Measurements from ENCODE around the gene VSNL1. TPM values are rescaled to one million over a fixed set of nuclear protein-coding genes. Genes with fewer than 3 reads are reported as not detected.

Gene VSNL1
- total RNA-seq, 1 experiment from 2014 or later, result 7.8 TPM

DNA sequence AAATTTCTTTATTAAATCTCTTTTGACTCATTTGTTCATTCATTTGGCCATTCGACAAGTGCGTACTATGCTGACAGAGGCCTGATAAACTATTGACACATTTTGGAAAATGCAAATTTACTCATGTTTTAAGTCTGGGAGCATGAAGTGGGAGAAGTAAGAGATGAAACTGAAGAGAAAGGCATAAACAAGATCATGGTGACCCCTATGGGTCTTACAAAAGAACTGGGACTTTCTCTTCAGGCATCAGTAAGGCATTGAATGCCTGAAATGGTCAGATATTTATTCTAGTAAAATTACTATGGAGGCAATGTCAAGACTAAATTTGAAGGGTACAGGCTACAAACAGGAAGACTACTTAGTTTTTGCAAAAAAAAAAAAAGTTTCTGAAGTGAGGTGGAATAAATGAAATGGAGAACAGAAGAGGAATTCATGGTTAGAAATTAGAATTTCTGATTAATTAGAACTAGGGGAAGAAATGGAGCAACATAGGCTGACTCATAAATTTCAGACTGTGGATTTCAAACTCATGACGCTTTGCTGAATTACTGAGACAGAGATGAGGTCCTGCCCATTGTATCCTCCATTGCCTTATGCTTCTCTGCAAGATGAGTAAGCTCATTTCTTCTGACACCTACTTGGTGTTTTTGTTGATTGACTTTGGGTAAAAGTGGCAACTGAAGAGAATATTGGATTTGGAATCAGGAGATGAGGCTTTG is 32.7 kb downstream of the VSNL1 start:
- Histone ChIP-seq H3K27me3 (replicated peaks; ENCODE audit: insufficient read depth, low read depth, low read length, poor library complexity) (no peaks in the 10 kb centered on the region), H3K36me3 (ENCODE audit: insufficient read depth, low read length, poor library complexity, severe bottlenecking) (no peaks in the 10 kb centered on the region), H3K9me3 (ENCODE audit: low read depth, low read length, poor library complexity, severe bottlenecking) (no peaks in the 10 kb centered on the region), H3K4me3 (ENCODE audit: low read depth, low read length, poor library complexity, severe bottlenecking) (no peak overlapping the region), H3K4me1 (ENCODE audit: insufficient read depth, low read length, poor library complexity, severe bottlenecking) (no peaks in the 10 kb centered on the region), H3K27ac (ENCODE audit: low read depth, low read length, poor library complexity, severe bottlenecking) (no peak overlapping the region)
- intact Hi-C loops (cut with micrococcal nuclease; ENCODE audit: unreplicated experiment), result loop anchor here (5.0 kb wide), 1 partner anchor 101 kb away; no protein-coding TSS in a partner anchor
- ChIA-PET CTCF (interaction anchor here (0.7 kb wide), 1 partner anchor 32 kb away, joined by 4 read pairs; no protein-coding TSS in a partner anchor), POLR2A (ENCODE audit: low non-redundant PET) (no interaction called here)
- BruUV-seq (replicated peaks), result no TSS peak
- TF ChIP-seq EZH2 (IDR thresholded peaks at IDR 0.05; ENCODE audit: borderline replicate concordance, low read depth, low read length, poor library complexity, severe bottlenecking), result no peak
- TF ChIP-seq, protein P1, sequence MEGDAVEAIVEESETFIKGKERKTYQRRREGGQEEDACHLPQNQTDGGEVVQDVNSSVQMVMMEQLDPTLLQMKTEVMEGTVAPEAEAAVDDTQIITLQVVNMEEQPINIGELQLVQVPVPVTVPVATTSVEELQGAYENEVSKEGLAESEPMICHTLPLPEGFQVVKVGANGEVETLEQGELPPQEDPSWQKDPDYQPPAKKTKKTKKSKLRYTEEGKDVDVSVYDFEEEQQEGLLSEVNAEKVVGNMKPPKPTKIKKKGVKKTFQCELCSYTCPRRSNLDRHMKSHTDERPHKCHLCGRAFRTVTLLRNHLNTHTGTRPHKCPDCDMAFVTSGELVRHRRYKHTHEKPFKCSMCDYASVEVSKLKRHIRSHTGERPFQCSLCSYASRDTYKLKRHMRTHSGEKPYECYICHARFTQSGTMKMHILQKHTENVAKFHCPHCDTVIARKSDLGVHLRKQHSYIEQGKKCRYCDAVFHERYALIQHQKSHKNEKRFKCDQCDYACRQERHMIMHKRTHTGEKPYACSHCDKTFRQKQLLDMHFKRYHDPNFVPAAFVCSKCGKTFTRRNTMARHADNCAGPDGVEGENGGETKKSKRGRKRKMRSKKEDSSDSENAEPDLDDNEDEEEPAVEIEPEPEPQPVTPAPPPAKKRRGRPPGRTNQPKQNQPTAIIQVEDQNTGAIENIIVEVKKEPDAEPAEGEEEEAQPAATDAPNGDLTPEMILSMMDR (conservative IDR thresholded peaks at IDR 0.05; ENCODE audit: low read depth, low read length), result peak; percentile 46
- peak; percentile 24 for DNase-seq (ENCODE audit: low spot score)

DNA sequence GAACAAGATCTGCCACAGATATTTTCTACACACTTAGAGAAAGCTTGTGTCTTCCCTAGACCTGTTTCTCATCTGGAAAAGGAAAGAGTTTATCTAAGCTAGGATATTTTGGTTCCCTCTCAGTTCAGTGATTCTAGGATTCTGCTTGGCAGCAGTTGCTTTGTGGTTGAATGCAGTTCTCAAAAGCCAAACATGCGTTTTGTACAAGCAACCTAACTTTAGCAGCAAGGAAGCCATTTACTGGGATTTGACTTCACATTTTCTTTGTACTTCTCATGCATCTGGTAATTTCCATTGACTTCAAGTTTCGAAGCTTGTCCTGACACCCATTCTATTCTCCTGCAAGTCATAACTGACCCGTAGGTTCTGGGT is 33.3 kb downstream of the VSNL1 start:
- Histone ChIP-seq H3K4me1 (ENCODE audit: insufficient read depth, low read length, poor library complexity, severe bottlenecking) (no peaks in the 10 kb centered on the region), H3K36me3 (ENCODE audit: insufficient read depth, low read length, poor library complexity, severe bottlenecking) (no peaks in the 10 kb centered on the region), H3K4me3 (ENCODE audit: low read depth, low read length, poor library complexity, severe bottlenecking) (no peak overlapping the region), H3K27ac (ENCODE audit: low read depth, low read length, poor library complexity, severe bottlenecking) (no peak overlapping the region), H3K9me3 (ENCODE audit: low read depth, low read length, poor library complexity, severe bottlenecking) (no peaks in the 10 kb centered on the region), H3K27me3 (replicated peaks; ENCODE audit: insufficient read depth, low read depth, low read length, poor library complexity) (no peaks in the 10 kb centered on the region)
- TF ChIP-seq, protein P1 (conservative IDR thresholded peaks at IDR 0.05; ENCODE audit: low read depth, low read length), result no peak
- no peak for TF ChIP-seq EZH2 (IDR thresholded peaks at IDR 0.05; ENCODE audit: borderline replicate concordance, low read depth, low read length, poor library complexity, severe bottlenecking)
- ChIA-PET CTCF (interaction anchor here (0.7 kb wide), 1 partner anchor 31 kb away, joined by 4 read pairs; no protein-coding TSS in a partner anchor), POLR2A (ENCODE audit: low non-redundant PET) (no interaction called here)
- no peak for DNase-seq (ENCODE audit: low spot score)
- intact Hi-C loops (cut with micrococcal nuclease; ENCODE audit: unreplicated experiment), result loop anchor here (5.0 kb wide), 1 partner anchor 101 kb away; no protein-coding TSS in a partner anchor
- no TSS peak for BruUV-seq (replicated peaks)

DNA sequence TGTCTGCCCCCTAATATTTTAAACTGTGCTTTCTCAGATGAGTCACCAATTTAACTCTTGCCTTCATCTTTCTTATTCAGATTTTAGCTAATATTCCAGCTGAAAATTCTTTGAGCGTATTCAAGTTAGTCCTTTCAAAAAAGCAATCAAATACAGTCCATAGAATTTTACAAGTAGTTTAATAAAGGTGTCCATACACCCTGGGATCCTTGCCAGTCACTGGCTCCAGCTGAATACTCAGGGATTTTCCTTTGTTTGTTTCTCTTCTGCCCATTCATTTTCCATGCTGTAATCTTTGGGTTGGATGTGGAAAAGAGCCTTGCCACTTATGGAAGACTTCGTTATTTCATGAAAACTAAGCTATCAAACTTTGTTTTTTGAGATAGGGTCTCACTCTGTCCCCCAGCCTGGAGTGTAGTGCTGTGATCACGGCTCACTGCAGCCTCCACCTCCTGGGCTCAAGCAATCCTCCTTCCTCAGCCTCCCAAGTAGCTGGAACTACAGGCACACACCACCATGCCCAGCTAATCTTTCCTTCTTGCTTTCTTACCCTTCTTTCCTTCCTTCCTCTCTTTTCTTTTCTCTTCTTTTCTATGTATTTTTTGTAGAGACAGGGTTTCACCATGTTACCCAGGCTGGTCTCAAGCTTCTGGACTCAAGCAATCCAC is 34.0 kb downstream of the VSNL1 start:
- H3K9me3 ChIP-seq (ENCODE audit: low read depth, low read length, poor library complexity, severe bottlenecking), result no peaks in the 10 kb centered on the region
- TF ChIP-seq, protein P1 (conservative IDR thresholded peaks at IDR 0.05; ENCODE audit: low read depth, low read length), result no peak
- no peak for TF ChIP-seq EZH2 (IDR thresholded peaks at IDR 0.05; ENCODE audit: borderline replicate concordance, low read depth, low read length, poor library complexity, severe bottlenecking)
- no peaks in the 10 kb centered on the region for H3K36me3 ChIP-seq (ENCODE audit: insufficient read depth, low read length, poor library complexity, severe bottlenecking)
- no peak overlapping the region for H3K27ac ChIP-seq (ENCODE audit: low read depth, low read length, poor library complexity, severe bottlenecking)
- no peaks in the 10 kb centered on the region for H3K27me3 ChIP-seq (replicated peaks; ENCODE audit: insufficient read depth, low read depth, low read length, poor library complexity)
- H3K4me1 ChIP-seq (ENCODE audit: insufficient read depth, low read length, poor library complexity, severe bottlenecking), result no peaks in the 10 kb centered on the region
- no TSS peak for BruUV-seq (replicated peaks)
- POLR2A ChIA-PET (ENCODE audit: low non-redundant PET), result interaction anchor here (0.7 kb wide), 1 partner anchor 789 kb away, joined by 4 read pairs; no protein-coding TSS in a partner anchor
- no peak overlapping the region for H3K4me3 ChIP-seq (ENCODE audit: low read depth, low read length, poor library complexity, severe bottlenecking)
- intact Hi-C loops (cut with micrococcal nuclease; ENCODE audit: unreplicated experiment), result loop anchor here (5.0 kb wide), 1 partner anchor 102 kb away; no protein-coding TSS in a partner anchor
- DNase-seq (ENCODE audit: low spot score), result no peak
- CTCF ChIA-PET, result no interaction called here
